GM18951 (cell line): ENCODE measurements around the gene GLYR1.
"Not testable (repeated sequence)": the region's sequence is repeated elsewhere in the genome, so short reads cannot be mapped to it uniquely, and the experiment has no call there.

Source experiments
- POLR2A ChIP-seq: IDR thresholded peaks from 4 replicates; pipeline ENCODE4 v1.6.1; 2011; ENCODE audit warnings: mild to moderate bottlenecking; ENCODE audit not compliant: insufficient read length, insufficient read depth; ENCODE audit errors: extremely low read depth
- in situ Hi-C: fragments of 300-500 bp; cut with MboI; formaldehyde crosslinking; loops from one replicate; pipeline ENCODE4 v1.12.0; 2022; ENCODE audit warnings: low sequenced_read_pairs, mixed read lengths, inconsistent platforms; ENCODE audit not compliant: unreplicated experiment

GLYR1 gene

GRCh38 chr16:4846901-4847773 lies at the start of gene GLYR1, which contains the start of gene UBN1:
Gene GLYR1, minus strand, starts transcription at chr16:4847288. Its CDS starts 23 bp downstream, at chr16:4847265.
Gene UBN1, plus strand, starts transcription at chr16:4847481. Its CDS starts 5,437 bp downstream, at chr16:4852918.
- TF ChIP-seq POLR2A = peak; percentile 95
- in situ Hi-C loops = no loop called here

DNA sequence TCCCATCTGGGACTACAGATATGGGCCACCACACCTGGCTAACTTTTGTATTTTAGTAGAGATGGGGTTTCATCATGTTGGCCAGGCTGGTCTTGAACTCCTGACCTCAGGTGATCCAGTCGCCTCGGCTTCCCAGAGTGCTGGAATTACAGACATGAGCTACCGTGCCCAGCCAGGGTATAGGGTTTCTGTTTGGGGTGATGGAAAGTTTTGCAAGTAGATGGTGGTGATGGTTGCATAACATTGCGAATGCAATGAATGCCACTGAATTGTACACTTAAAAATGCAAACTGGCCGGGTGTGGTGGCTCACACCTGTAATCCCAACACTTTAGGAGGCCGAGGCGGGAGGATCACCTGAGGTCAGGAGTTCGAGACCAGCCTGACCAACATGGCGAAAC lies 49.7 kb upstream of the GLYR1 start:
- in situ Hi-C loops = not testable (repeated sequence)

GRCh38 chr16:4895366-4895765 lies 48.3 kb upstream of the GLYR1 start:
- in situ Hi-C loops = no loop called here
- TF ChIP-seq POLR2A = no peak

DNA sequence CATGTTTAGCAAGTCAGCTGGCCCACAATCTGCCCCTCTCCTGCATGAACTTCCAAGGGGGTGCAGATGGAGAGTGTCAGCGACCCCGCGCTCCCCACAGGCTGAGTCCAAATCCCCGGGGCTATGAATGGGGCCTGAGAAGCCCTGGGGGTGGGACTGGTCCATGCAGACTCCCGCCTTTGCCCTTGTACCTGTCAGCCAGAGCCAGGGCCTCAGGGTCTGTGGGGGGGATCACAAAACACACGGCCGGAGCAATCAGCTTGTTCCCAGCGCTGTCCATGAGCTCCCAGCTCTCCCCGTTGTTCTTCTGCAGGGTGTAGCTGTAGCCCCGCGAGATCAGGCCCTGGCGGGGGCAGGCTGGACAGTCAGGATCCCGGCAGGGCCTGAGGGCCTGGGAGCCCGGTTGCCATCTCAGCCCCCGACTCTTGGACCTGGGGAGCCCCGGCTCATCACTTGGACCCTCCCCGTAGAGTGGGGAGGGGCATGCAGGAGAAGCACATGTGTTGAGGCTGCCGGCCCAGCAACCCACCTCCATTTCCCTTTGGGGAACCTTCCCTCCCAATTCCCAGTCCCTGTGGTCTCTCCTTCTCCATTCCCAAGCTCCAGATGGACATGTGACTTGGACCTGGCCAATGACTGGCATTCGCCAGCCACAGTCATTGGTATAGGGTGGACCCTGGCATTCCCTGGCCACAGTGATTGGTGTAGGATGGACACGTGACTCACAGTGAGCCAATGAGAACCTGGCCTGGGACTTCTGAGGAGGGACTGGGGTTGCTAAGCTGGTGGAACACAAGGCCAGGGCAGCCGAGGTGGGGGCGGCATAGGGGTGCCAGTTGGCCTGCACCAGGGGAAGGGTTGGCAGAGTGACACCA lies 47.4 kb upstream of the GLYR1 start:
- no peak for TF ChIP-seq POLR2A
- in situ Hi-C loops = no loop called here

GRCh38 chr16:4893103-4893862 lies 46.2 kb upstream of the GLYR1 start:
- in situ Hi-C loops = no loop called here
- TF ChIP-seq POLR2A = no peak

- in situ Hi-C loops = no loop called here
These were observed 45.4 kb upstream of the GLYR1 start for GRCh38 chr16:4892361-4893102.

GRCh38 chr16:4891886-4892216 lies 44.8 kb upstream of the GLYR1 start:
- no peak for TF ChIP-seq POLR2A

More at GRCh38 chr16:4892361-4893102, 45.4 kb upstream of the GLYR1 start:
- no peak for TF ChIP-seq POLR2A

GRCh38 chr16:4891097-4891885 lies 44.2 kb upstream of the GLYR1 start:
- no peak for TF ChIP-seq POLR2A
- in situ Hi-C loops = no loop called here

More at GRCh38 chr16:4891886-4892216, 44.8 kb upstream of the GLYR1 start:
- in situ Hi-C loops = no loop called here

DNA sequence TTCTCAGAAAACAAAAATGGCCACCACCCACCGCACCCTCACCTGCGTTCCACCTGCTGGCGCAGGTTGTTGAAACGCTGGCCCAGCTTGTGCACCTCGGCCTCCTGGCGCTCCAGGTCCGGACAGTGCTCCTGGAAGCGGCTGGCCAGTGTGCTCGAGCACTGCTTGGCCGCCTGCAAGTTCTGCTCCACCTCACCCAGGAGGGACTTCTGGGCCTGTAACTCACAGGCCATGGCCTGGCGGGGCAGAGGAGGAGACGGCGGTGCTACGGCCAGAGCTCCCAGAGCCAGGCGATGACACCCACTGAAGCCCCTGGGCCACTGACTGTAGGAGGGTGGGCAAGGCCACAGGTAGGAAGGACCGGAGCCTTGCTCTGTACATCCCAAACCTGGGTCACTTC lies 43.6 kb upstream of the GLYR1 start:
- in situ Hi-C loops = no loop called here
- TF ChIP-seq POLR2A = no peak

DNA sequence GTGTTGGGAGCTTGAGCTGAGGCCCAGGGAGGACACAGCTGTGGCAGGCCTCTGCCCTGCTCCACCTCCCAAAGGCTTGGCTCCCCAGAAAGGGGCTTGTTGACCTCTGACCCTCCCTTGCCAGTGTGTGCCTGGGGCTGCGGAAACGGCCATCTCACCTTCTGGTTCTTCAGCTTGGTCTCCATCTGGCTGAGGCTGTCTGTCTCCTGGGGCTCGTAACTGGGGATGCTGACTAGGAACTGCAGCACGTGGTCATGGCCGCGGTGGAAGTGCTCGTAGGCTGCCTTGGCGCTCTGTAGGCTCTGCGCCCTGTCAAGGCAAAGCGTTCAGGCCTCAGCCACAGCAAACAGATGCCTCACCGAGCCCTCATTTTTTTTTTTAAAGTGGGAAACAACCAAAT lies 42.9 kb upstream of the GLYR1 start:
- in situ Hi-C loops = no loop called here
- no peak for TF ChIP-seq POLR2A

GRCh38 chr16:4888428-4889135 lies 41.5 kb upstream of the GLYR1 start:
- in situ Hi-C loops = no loop called here
- no peak for TF ChIP-seq POLR2A

DNA sequence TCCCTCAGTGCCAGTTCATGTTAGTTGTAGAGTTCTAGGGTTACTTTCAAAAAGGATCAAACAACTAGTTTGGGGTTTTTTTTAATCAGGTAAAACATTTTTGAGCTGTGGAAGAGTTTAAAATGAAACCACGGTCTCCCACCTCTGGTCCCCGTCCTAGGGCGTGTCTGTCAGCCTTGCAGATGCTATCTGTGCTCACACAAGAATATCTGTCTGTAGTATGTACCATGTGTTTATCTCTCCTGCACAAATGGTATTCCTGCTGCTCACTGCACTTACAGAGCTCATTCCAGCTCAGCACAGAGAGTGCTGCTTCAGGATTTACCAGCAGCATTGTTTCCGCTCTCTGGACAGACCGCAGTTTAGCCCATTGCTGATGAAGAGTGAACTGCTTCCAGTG lies 39.1 kb upstream of the GLYR1 start:
- in situ Hi-C loops = no loop called here
- TF ChIP-seq POLR2A = no peak
